Stimulated activated CD4-positive, alpha-beta T cell treated with anti-CD3 and anti-CD28 coated beads, TNF-alpha, amount 100 ng/mL, for 4 hours (primary cell): ENCODE results near the gene TIMM17B.

Experiments used
- DNase-seq, 3 experiments: peaks; one replicate each; pipeline ENCODE4 v3.0.0-alpha.2; 2020; ENCODE audit warnings: low read depth in 3 of 3

TIMM17B gene

DNA sequence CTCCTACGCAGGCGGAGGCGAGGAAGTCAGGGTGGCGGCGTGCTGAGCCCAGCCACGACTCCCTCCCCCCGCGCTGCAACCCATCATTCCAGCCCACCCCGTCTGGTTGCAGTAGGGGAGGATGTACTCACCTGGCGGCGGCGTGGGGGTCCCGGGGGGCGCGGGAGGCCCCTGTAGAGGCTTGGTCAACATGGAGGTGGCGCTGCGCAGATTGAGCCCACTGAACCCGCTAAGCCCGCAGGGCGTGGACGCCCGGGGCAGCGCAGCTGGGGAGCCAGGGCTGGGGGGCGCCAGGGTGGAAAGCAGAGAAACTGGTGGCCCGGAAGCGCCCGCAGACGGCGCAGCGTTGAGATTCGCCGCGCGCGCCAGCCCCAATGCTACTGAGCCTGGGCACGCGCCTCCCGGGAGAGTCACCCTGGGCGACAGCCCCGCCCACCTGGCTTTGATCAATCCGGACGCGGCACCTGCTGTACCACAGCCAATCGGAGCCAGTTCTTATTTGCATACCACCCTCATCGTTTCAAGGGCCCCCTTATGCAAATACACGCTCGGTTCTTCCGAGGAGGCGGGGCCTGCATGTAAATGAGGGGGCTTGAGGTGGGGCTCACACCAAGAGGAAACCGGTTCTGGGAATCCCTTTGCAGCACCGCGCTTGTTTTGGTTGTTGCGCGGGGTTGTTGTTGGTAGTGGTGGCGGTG lies 21.2 kb upstream of the TIMM17B start, which contains the start of gene PIM2:
TSS of gene PIM2 (minus strand) at position 382 of the 698 bp plus-strand sequence. CDS start at position 192, 190 bp downstream.
- peak; percentile 71 to 90 (median 78) for DNase-seq

DNA sequence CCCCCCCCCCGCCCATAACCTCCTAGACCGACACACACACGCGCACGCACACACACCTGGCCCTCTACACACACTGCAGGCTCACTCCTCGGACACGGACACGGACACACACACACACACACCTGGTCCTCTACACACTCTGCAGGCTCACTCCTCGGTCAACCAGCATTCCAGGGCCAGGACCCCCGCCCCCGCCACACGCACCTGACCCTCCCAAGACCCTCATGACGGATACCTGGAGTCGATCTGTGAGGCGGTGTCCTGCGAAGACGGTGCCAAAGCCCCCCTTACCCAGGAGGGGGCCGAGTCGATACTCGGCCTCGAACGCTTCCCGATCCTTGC lies 20.7 kb upstream of the TIMM17B start:
- DNase-seq = no peak

DNA sequence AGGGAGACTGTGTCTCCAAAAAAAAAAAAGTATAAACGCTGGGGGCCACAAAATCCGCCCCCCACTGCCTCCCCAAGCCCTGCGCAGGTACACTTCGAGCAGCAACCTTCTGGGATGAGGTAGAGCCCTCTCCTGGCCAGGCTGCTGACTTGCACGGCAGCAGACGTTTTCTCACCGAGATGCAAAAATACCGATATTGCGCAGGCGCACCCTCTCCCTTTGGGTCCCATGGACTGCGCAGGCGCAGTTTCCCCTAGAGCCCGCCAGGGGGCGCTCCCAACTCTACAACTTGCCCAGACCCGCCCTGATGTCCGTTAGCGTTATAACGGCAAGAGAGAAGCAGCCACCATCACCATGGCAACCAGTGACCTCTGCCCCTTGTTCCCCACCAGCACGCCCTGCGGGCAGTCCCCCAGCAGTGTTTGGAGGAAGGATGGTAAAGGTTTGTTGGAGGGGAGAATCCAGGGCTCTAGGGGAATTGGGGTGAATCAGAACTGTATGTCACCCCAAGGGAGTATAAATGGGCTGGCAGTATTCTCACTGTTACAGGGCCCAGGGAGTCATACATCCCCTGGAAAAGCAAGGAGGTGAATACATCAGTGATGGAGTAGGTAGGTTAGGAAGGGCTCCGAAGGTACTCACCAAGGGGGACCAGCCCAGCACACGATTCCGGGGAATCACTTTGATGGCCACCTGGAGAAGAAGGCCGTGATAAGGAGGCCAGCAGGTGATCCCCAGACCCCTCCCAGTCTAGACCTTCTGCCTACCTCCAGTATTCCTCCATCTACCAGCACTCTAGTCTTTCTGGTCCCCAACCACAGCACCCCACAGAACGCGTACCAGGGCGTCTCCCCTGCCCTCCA lies 19.8 kb upstream of the TIMM17B start:
- peak; percentile 63 to 78 (median 68) for DNase-seq

DNA sequence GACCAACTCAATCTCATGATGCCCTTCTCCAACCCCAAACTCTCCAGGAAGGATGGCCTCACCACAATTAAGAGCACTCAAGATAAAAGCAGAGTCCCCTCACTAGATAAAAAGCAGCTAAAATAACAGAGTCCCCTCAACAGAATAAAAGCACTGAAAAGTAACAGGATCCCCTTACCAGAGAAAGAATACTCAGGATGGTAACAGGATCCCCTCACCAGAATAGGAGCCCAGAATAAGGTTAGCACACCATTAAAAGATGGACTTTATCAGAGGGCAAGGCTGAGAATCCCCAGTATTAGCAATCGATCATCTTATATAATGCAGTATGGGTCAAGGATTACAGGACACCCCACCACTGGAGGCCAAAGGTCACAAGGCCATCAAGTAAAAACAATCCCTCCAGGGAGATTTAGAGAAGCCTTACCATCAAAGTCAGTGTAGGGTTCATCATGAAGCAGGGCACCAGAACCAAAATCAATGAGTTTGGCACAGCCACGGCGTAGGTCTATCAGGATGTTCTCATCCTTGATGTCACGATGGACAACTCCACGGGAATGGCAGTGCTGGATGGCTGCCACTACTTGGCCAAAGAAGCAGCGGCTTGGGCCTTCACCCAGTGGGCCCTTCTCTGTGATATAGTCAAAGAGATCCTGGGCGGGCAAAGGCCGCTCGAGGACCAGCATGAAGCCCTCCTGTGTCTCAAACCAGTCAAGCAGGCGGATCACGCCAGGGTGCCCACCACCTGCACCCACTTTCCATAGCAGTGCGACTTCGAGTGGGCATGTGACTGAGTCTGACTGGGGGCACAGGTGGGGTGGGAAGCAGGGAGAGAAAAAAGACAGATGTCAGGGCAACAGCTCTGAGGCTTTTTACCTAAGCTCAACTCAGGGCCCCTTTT lies 17.3 kb upstream of the TIMM17B start:
- no peak for DNase-seq

DNA sequence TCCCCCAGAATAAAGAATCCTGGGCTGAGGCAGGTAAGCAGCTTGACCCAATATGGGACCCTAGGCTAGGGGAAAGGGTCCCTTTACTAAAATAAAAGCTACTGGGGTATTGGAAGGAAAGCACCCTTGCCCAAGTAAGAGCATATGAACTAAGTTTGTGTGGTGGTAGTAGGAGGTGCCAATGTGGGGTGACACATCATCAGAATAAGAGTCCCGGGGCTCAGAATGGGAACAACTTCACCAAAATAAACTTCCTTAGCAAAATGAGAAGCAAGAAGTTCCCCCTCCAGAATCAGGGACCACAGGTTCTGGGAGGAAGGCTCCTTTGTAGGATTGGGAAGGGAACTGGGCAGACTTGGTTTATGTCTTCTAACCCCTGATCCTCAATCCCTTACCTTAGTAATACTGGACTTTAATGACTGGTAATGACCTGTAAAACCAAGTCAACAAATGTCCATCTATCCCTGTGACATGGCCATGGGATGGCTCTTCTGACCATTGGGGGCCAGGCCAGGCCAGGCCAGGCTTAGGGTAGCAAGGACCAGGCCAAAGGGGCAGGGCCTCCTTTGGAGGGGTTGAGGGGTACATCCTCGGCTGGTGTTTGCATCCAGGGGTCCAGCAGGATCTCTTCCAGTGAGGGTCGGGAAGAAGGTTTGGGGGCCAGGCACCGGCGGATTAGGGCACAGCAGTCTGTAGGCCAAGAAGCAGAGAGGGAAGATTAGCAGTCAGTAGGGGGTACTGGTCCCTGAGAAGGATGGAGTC lies 16.2 kb upstream of the TIMM17B start:
- DNase-seq = no peak

DNA sequence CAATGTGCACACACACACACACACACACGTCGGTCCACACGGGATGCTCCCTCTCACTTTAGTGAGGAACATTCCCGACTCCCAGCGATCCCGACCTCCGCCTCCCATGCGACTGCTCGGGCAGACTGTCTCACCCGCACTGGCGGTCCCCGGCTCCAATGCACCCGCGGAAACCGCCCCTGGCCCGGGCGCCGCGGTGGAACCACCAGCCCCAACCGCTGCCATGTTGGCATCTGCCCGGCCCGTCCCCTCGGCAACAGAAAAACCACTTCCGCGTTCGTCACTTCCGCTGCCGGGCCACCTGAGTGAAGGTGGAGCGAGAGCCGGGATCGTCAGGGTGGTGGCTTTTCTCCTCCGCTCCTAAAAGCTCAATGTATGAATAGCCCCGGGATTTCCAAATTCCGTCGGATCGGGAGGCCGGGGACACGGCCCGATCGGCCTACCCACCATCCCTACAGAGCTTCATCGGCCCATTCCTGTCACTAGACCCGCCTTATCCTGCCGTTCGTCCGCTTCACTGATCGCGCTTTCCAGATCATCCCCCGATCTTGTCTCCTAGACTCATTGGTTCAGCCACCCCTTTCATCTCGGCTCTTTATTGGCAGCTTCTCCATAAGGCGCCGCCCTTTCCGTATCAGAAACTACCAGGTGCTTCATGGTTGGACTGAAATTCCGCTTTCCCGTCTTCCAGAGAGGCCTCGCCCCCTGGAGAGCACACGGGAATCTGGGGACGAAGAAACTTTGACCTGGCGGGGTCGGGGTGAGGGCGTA lies 14.0 kb upstream of the TIMM17B start, which contains the start of gene SLC35A2:
TSS of gene SLC35A2 (minus strand) at position 235 of the 771 bp plus-strand sequence. CDS start at position 225, 10 bp downstream.
- peak; percentile 71 to 74 (median 72) for DNase-seq

DNA sequence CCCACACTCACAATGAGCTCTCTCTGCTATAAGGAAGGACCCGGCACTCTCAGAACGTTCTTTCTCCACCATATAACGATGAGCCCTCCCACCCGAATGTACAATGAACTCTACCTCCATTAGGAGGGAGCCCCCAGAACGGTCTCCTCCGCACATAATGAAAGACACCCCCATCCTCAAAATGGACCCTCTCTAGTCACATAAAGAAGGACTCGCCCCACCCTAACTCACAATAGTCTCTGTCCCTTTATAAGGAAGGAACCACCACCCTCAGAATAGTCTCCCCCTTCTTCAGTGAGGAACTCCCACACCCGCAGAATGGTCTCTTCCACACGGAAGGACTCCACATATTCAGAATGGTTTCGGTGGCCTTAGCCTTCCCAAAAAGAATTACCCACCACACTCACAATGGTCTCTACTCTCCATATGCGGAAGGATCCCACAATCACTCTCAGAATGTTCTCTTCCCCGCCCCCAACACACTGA lies 13.4 kb upstream of the TIMM17B start:
- no peak for DNase-seq

DNA sequence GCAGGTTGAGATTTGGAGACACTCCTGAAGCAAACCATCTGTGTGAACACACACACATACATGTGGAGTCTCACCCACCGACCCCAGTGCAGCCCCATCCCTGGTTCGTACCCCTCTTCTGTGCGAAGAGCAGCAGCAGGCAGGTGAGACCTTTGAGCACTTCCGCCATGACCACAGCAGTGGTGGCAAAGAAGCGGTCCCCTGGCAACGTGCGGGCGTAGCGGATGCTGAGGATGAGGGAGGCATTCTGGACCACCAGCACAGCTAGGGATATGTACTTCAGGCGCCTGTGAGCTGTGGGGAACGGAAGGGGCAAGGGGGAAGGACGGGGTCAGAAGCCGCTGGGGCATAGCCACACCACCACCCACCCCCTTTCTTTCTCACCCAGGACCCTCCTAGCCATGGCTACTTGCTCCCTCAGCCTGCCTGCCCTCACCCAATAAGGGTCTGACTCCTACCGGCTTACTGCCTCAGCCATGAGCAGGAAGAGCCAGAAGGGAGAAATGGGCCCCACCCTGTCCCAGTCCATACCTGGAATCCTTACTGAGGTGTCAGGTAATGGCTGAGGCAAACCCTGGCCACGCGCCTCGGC lies 12.2 kb upstream of the TIMM17B start:
- DNase-seq = no peak

DNA sequence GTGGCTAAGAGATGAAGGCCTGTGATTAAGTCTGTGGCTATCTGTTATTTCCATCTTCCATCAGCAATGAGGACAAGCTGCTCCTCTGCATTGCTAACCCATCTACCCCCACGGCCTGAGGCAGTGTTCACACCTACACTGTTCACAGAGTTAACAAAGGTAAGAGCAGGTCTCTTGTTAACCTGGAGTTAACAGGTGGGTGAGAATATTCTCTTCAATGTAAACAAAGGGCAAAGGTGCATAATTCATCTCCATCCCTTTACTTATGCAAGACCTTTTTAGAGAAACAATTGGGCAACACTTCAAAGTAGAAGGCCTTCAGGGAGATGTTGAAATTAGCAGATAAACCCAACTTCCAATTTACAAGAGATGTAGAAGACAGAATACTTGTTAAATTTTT lies 11.0 kb upstream of the TIMM17B start:
- no peak for DNase-seq

DNA sequence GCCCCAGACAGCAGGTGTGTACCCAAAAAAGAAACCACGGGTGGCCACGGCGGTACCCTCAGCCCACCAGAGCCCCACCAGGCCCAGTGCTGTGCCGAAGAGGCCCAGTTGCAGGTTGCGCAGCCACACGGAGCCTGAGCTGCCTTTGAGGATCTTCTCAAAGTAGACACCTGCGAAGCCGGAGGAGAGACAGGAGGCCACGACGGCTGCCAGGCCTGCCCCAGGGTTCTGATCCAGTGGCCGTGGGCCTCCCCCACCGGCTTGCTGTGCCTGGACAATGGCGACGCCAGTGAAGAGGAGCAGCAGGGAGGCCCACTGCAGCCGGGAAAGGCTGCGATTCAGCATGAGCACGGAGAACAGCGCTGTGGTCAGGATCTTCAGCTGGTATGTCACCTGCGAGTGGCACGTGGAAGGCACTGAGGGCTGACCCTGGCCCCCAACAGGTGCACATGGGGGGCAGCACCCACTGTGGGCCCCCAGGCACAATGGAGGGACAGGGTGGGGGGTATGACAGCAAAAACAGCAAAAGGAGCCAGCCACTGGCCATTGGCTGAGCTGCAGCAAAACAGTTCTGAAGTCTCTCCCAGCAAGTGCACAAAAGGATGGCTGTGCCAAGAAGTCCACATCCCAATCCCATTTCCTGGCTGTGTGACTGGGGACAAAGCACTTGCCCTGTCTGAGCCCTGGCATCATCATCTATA lies 7.7 kb upstream of the TIMM17B start:
- DNase-seq = no peak

DNA sequence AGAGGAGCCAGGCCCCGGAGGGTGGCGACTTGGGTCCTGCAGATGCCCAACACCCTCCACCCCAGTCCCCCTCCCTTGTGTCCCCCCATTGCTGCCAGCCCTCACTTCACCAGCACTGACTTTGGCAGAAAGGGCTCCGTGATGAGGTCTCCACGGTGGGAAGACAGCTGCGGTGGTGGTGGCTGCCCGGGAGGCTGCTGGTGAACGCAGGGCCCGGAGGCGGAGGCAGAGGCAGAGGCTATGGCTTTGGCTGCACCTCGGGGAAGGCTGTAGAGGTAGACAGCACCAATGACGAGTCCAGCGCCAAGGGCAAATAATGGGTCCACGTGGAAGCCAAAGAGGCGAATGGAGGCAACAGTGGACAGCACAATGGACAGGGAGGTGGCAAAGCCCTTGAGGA lies 7.1 kb upstream of the TIMM17B start:
- no peak for DNase-seq

DNA sequence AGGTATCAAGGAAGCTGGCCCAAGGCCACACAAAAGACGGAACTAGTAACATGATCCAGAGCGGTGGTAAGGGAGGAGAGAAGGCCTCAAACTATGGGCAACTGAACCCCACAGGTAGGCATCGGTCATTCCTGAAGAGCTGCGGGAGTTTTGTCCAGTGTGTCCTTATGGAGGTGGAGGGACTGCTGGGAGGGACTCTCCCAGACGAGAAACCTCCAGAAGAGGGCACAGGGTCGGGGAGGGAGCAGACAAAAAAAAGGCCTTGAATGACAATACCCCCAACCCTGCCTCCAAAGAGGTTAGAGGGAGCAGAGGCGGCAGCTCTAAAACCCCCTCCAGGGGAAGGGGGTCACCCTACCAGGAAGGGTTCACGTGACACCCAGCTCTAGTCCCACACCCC lies 6.6 kb upstream of the TIMM17B start:
- no peak for DNase-seq

DNA sequence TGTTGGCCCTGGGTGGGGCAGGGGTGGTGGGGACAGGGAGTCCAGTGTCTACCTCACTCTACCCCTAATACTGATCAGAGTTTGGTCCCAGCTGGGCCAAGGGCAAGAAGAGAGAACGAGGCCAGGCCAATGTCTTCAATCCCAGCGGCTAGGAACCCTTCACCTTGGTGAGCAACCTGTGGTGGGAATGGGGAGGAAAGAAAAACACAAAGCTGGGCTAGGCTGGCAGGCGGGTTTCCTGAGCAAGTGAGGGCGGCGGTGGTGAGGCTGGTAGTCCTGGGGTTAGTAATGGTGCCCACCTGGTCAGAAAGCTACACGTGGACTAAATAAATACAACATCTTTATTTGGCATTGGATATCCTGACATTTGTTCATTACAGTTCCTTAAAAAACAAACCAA lies 5.7 kb upstream of the TIMM17B start:
- no peak for DNase-seq

DNA sequence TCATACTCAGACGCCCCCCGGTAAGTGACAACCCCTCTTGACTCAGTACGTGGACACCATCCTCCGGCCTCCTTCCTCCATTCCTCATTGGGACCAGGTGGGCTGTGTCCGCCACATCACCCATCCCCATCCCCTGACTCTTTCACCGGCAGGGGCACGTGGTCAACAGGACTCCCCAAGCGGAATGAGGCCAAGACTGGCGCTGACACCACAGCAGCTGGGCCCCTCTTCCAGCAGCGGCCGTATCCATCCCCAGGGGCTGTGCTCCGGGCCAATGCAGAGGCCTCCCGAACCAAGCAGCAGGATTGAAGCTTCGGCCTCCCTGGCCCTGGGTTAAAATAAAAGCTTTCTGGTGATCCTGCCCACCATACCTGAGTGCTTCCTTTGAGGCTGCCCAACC lies 5.2 kb upstream of the TIMM17B start:
- DNase-seq = no peak

DNA sequence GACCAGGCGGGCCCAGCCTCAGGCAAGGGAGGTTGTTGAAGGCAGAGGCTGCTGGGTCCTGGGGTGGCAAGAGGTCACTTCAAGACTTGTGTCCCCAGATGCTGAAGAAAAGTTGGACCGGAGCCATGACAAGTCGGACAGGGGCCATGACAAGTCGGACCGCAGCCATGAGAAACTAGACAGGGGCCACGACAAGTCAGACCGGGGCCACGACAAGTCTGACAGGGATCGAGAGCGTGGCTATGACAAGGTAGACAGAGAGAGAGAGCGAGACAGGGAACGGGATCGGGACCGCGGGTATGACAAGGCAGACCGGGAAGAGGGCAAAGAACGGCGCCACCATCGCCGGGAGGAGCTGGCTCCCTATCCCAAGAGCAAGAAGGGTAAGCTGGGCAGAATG lies 4.6 kb upstream of the TIMM17B start:
- DNase-seq = no peak

DNA sequence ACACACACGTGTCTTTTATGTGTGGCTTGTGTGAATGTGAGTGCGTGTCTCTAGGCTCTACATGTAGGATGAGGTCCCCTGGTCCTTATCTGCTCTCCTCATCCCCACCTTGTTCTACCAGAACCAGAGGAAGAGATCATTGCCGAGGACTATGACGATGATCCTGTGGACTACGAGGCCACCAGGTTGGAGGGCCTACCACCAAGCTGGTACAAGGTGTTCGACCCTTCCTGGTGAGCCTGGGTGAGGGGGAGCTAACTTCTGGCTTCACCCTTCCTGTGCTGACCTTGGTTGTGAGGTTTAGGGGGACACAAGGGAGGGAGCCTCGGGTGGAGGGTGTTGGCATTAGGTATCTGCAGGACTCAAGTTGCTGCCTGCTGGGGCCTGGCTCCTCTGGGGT lies 3.5 kb upstream of the TIMM17B start:
- no peak for DNase-seq

DNA sequence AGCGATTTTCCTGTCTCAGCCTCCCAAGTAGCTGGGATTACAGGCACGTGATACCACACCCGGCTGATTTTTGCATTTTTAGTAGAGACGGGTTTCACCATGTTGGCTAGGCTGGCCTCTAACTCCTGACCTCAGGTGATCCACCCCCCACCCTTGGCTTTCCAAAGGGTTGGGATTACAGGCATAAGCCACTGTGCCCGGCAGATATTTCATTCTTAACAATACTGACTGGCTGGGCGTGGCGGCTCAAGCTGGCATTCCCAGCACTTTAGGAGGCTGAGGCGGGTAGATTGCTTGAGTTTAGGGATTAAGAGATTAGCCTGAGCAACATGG lies 1.5 kb upstream of the TIMM17B start:
- no peak for DNase-seq

DNA sequence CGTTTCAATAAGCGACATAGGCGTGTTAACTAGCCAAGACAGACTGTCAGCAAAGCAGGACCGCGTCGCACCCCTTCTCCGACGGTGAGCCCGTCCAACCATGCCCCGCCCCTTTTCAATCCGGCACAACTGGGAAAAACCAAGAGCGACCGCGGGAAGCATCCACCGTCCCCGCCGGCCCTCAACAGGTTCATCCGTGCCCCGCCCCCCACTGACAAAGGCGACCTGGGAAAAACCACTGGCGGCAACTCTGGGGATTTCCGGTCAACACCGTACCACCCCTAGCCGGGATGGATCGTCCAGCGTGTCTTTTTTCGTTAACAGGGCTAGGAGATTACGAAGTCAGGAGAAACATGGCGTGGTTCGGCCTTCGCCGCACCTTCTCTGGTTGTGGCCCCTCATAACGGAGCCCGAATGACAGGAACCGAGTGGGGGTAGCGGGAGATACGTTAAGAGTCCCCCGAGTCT lies 377 bp downstream of the TIMM17B start:
- peak in 1 of 3 experiments; percentile 39 for DNase-seq

DNA sequence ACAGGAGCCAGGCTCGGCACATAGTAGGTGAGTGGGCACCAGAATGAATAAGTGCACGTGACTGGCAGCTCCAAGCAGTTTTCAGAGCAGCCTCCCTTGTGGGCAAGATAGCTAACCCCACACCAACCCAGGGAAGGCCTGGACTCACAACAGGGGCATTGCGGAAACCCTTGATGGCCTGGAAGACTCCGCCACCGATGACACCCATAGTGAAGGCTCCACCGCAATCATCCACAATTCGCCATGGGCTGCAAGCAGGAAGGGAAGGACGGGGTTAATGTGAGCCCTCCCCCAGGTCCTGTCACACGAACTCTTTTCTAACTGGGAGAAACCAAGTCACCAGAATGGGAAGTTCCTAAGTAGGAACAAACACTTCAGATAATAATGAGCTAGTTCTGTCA lies 957 bp downstream of the TIMM17B start:
- no peak for DNase-seq
